NCI-H146 treated with DMSO at 0.1 percent for 48 hours (cell line): ENCODE results near the gene OXER1.

Experiments used
- DNase-seq: peaks from one replicate; lab custom pipeline; 2025; ENCODE audit not compliant: unreplicated experiment; lab: John Stamatoyannopoulos, UW

OXER1 gene

GRCh38 chr2:42764096-42764495 is at the start of gene OXER1:
Gene OXER1, minus strand, starts transcription at chr2:42764135. Its CDS starts 73 bp downstream, at chr2:42764062.
- DNase-seq = no peak

- DNase-seq = no peak
Measured at GRCh38 chr2:42812899-42813479, 49.1 kb upstream of the OXER1 start.

- DNase-seq = peak; percentile 49
Measured at GRCh38 chr2:42810971-42811811, 47.3 kb upstream of the OXER1 start.

- DNase-seq = peak; percentile 90
Measured at GRCh38 chr2:42810121-42810970, 46.4 kb upstream of the OXER1 start.

- peak; percentile 65 for DNase-seq
Measured at GRCh38 chr2:42809819-42810120, 45.8 kb upstream of the OXER1 start.

GRCh38 chr2:42809131-42809818 is 45.3 kb upstream of the OXER1 start:
- DNase-seq = peak; percentile 79

GRCh38 chr2:42808301-42808700 is 44.4 kb upstream of the OXER1 start:
- DNase-seq = no peak

GRCh38 chr2:42806786-42807185 is 42.9 kb upstream of the OXER1 start:
- DNase-seq = no peak

- DNase-seq = no peak
Measured at GRCh38 chr2:42804891-42805290, 41.0 kb upstream of the OXER1 start.

- DNase-seq = no peak
Measured at GRCh38 chr2:42804338-42804737, 40.4 kb upstream of the OXER1 start.

GRCh38 chr2:42802150-42802549 is 38.2 kb upstream of the OXER1 start:
- no peak for DNase-seq

GRCh38 chr2:42801381-42801780 is 37.4 kb upstream of the OXER1 start:
- no peak for DNase-seq

GRCh38 chr2:42800981-42801380 is 37.0 kb upstream of the OXER1 start:
- no peak for DNase-seq

- DNase-seq = no peak
Measured at GRCh38 chr2:42800461-42800962, 36.6 kb upstream of the OXER1 start.

GRCh38 chr2:42799881-42800280 is 35.9 kb upstream of the OXER1 start:
- DNase-seq = no peak

GRCh38 chr2:42797281-42797680 is 33.3 kb upstream of the OXER1 start:
- no peak for DNase-seq

GRCh38 chr2:42796427-42797248 is 32.7 kb upstream of the OXER1 start:
- DNase-seq = no peak

- DNase-seq = no peak
Measured at GRCh38 chr2:42795841-42796301, 31.9 kb upstream of the OXER1 start.

- no peak for DNase-seq
Measured at GRCh38 chr2:42795275-42795674, 31.3 kb upstream of the OXER1 start.
